ENCODE measurements around the gene COL5A2. TPM values are rescaled to one million over a fixed set of nuclear protein-coding genes. Genes with fewer than 3 reads are reported as not detected.

The COL5A2 gene
- total and polyA plus RNA-seq, 10 of the 15 experiments (the other 5 are each of a cell fraction or from before 2014, with no cell fraction given) = 0.04 to 0.85 (median 0.39) TPM

GRCh38 chr2:189210250-189211087 is 30.9 kb upstream of the COL5A2 start (continued):
- no peak for TF ChIP-seq CBFB (IDR thresholded peaks at IDR 0.05; ENCODE audit: low read depth)
- no peak for TF ChIP-seq CHD2 (IDR thresholded peaks at IDR 0.05; ENCODE audit: borderline replicate concordance, low read depth, low read length)
- TF ChIP-seq EZH2 (IDR thresholded peaks at IDR 0.05; ENCODE audit: borderline replicate concordance, control insufficient read depth, low read depth, low read length) = no peak
- TF ChIP-seq NFYA (IDR thresholded peaks at IDR 0.05; ENCODE audit: borderline replicate concordance, low read depth, low read length) = no peak
- no peak for TF ChIP-seq RBBP5 (conservative IDR thresholded peaks at IDR 0.05)
- TF ChIP-seq MTA3 (IDR thresholded peaks at IDR 0.05; ENCODE audit: borderline replicate concordance, low read length) = no peak
- TF ChIP-seq ZNF592 (IDR thresholded peaks at IDR 0.05) = no peak
- no peak for TF ChIP-seq USF1 (IDR thresholded peaks at IDR 0.05; ENCODE audit: borderline replicate concordance, extremely low read length, insufficient read depth, low read depth, low read length)
- no peak for TF ChIP-seq KAT2A (conservative IDR thresholded peaks at IDR 0.05; ENCODE audit: control insufficient read depth, low read depth, low read length)
- TF ChIP-seq MAX (IDR thresholded peaks at IDR 0.05; ENCODE audit: low read depth, low read length) = no peak
- no peak for TF ChIP-seq JUND (IDR thresholded peaks at IDR 0.05; ENCODE audit: low read depth, low read length)
- no peak for TF ChIP-seq TARDBP (IDR thresholded peaks at IDR 0.05; ENCODE audit: borderline replicate concordance)
- no peak for TF ChIP-seq ZNF217 (IDR thresholded peaks at IDR 0.05)

Data from GM12878 (cell line).